Measurements from ENCODE around the gene OR2AT4.
A peak's percentile ranks its signal among the peaks of the same experiment; 100 is the strongest.

Gene OR2AT4

GRCh38 chr11:75040167-75040770, 56.4 kb downstream of the OR2AT4 start:
- Histone ChIP-seq H3K4me3 (ENCODE audit: low read length) (no peak overlapping the region), H3K4me2 (ENCODE audit: low read length) (no peak overlapping the region), H3K9ac (ENCODE audit: low read depth, low read length) (no peak overlapping the region), H3K27me3 (ENCODE audit: control insufficient read depth, insufficient read depth, low read length) (peaks cover 16% of the 10 kb centered on the region), H3K36me3 (ENCODE audit: insufficient read depth, low read length) (no peaks in the 10 kb centered on the region), H3K4me1 (ENCODE audit: control insufficient read depth, insufficient read depth, low read length) (no peaks in the 10 kb centered on the region), H3K9me3 (replicated peaks; ENCODE audit: low read length) (no peaks in the 10 kb centered on the region)

GRCh38 chr11:75035911-75036565, 60.6 kb downstream of the OR2AT4 start:
- Histone ChIP-seq H3K36me3 (ENCODE audit: insufficient read depth, low read length) (no peaks in the 10 kb centered on the region), H3K4me2 (ENCODE audit: low read length) (no peak overlapping the region), H3K4me1 (ENCODE audit: control insufficient read depth, insufficient read depth, low read length) (peaks cover 9% of the 10 kb centered on the region), H3K9ac (ENCODE audit: low read depth, low read length) (no peak overlapping the region), H3K9me3 (replicated peaks; ENCODE audit: low read length) (no peaks in the 10 kb centered on the region), H3K4me3 (ENCODE audit: low read length) (no peak overlapping the region), H3K27me3 (ENCODE audit: control insufficient read depth, insufficient read depth, low read length) (no peaks in the 10 kb centered on the region)

- H3K4me1 ChIP-seq (ENCODE audit: control insufficient read depth, insufficient read depth, low read length): peaks cover 14% of the 10 kb centered on the region
- no peaks in the 10 kb centered on the region for H3K36me3 ChIP-seq (ENCODE audit: insufficient read depth, low read length)
- no peak overlapping the region for H3K9ac ChIP-seq (ENCODE audit: low read depth, low read length)
- no peaks in the 10 kb centered on the region for H3K9me3 ChIP-seq (replicated peaks; ENCODE audit: low read length)
- H3K4me3 ChIP-seq (ENCODE audit: low read length): no peak overlapping the region
- no peaks in the 10 kb centered on the region for H3K27me3 ChIP-seq (ENCODE audit: control insufficient read depth, insufficient read depth, low read length)
- H3K4me2 ChIP-seq (ENCODE audit: low read length): no peak overlapping the region
Observed at GRCh38 chr11:75035256-75035655, 61.4 kb downstream of the OR2AT4 start.

GRCh38 chr11:75033916-75034315, 62.8 kb downstream of the OR2AT4 start:
- Histone ChIP-seq H3K27me3 (ENCODE audit: control insufficient read depth, insufficient read depth, low read length) (peaks cover 2% of the 10 kb centered on the region), H3K4me3 (ENCODE audit: low read length) (no peak overlapping the region), H3K9ac (ENCODE audit: low read depth, low read length) (no peak overlapping the region), H3K4me1 (ENCODE audit: control insufficient read depth, insufficient read depth, low read length) (peaks cover 14% of the 10 kb centered on the region), H3K4me2 (ENCODE audit: low read length) (no peak overlapping the region), H3K9me3 (replicated peaks; ENCODE audit: low read length) (no peaks in the 10 kb centered on the region), H3K36me3 (ENCODE audit: insufficient read depth, low read length) (no peaks in the 10 kb centered on the region)

DNA sequence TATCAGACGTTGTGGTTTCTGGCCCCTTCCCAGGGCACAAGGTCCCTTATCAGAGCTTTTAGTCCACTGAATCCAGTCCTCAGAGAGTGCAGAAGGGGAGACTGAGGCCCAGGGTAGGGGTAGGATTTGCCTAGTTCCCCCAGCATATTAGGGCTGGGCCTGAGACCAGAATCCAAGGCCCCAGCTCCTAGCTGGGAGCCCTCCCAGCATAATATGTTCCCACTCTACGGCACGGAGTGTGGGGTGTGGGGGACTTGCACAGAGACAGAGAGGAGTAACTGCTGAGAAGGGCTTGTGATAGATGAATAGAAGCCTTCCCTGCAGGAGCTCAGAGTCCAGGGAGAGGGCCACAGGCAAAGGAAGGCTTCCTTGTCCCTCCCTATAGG, 64.1 kb downstream of the OR2AT4 start:
- Histone ChIP-seq H3K9ac (ENCODE audit: low read depth, low read length) (no peak overlapping the region), H3K9me3 (replicated peaks; ENCODE audit: low read length) (no peaks in the 10 kb centered on the region), H3K36me3 (ENCODE audit: insufficient read depth, low read length) (no peaks in the 10 kb centered on the region), H3K4me2 (ENCODE audit: low read length) (no peak overlapping the region), H3K27me3 (ENCODE audit: control insufficient read depth, insufficient read depth, low read length) (peaks cover 13% of the 10 kb centered on the region), H3K4me1 (ENCODE audit: control insufficient read depth, insufficient read depth, low read length) (peaks cover 14% of the 10 kb centered on the region), H3K4me3 (ENCODE audit: low read length) (no peak overlapping the region)

GRCh38 chr11:75031771-75032549, 64.7 kb downstream of the OR2AT4 start:
- peaks cover 14% of the 10 kb centered on the region for H3K27me3 ChIP-seq (ENCODE audit: control insufficient read depth, insufficient read depth, low read length)
- peaks cover 14% of the 10 kb centered on the region for H3K4me1 ChIP-seq (ENCODE audit: control insufficient read depth, insufficient read depth, low read length)
- H3K36me3 ChIP-seq (ENCODE audit: insufficient read depth, low read length): no peaks in the 10 kb centered on the region
- peak overlapping the region; percentile 3 for H3K4me2 ChIP-seq (ENCODE audit: low read length)
- H3K9ac ChIP-seq (ENCODE audit: low read depth, low read length): peak overlapping the region; percentile 26
- no peaks in the 10 kb centered on the region for H3K9me3 ChIP-seq (replicated peaks; ENCODE audit: low read length)
- H3K4me3 ChIP-seq (ENCODE audit: low read length): no peak overlapping the region

Measured in skeletal muscle satellite cell (primary cell).